Osteoblast (primary cell): Measurements from ENCODE around the gene TNP2. TPM values are rescaled to one million over a fixed set of nuclear protein-coding genes. Genes with fewer than 3 reads are reported as not detected.

ENCODE experiments used
- DNase-seq: peaks from one replicate; pipeline ENCODE4 v3.0.0; 2011; ENCODE audit warnings: low spot score, mixed read lengths; ENCODE audit not compliant: insufficient read length; ENCODE audit errors: missing footprints
- H2AFZ ChIP-seq: 2 replicates; pipeline ENCODE4 v1.6.0; 2011; ENCODE audit warnings: mild to moderate bottlenecking, low read length
- H3K27ac ChIP-seq: 2 replicates; pipeline ENCODE4 v1.5.1; 2011; ENCODE audit warnings: mild to moderate bottlenecking, low read depth, low read length, moderate library complexity
- H3K27me3 ChIP-seq: 2 replicates; pipeline ENCODE4 v1.6.0; 2012; ENCODE audit warnings: mild to moderate bottlenecking, control low read depth, inconsistent platforms, low read length, moderate library complexity; ENCODE audit not compliant: insufficient read depth
- H3K36me3 ChIP-seq: 2 replicates; pipeline ENCODE4 v1.5.1; 2011; ENCODE audit warnings: mild to moderate bottlenecking, low read length, control low read depth, moderate library complexity; ENCODE audit not compliant: insufficient read depth
- H3K4me1 ChIP-seq: 2 replicates; pipeline ENCODE4 v1.5.1; 2011; ENCODE audit warnings: mild to moderate bottlenecking, low read length, control low read depth, moderate library complexity; ENCODE audit not compliant: insufficient read depth
- H3K4me2 ChIP-seq: 2 replicates; pipeline ENCODE4 v1.6.0; 2011; ENCODE audit warnings: mild to moderate bottlenecking, low read length; ENCODE audit not compliant: insufficient read depth
- H3K4me3 ChIP-seq: fragments of 200-600 bp; sonication (generic); 3 replicates; pipeline ENCODE4 v1.5.1; 2012; ENCODE audit warnings: mild to moderate bottlenecking, low read length, inconsistent platforms; ENCODE audit not compliant: insufficient read depth
- H3K79me2 ChIP-seq: 2 replicates; pipeline ENCODE4 v1.6.0; 2012; ENCODE audit warnings: mild to moderate bottlenecking, low read length, control low read depth, inconsistent platforms; ENCODE audit not compliant: insufficient read depth
- H3K9me3 ChIP-seq: 2 replicates; pipeline ENCODE4 v1.5.1; 2011; ENCODE audit warnings: low read depth, low read length, control low read depth
- H4K20me1 ChIP-seq: 2 replicates; pipeline ENCODE4 v1.6.0; 2012; ENCODE audit warnings: mild to moderate bottlenecking, low read length, control low read depth; ENCODE audit not compliant: insufficient read depth
- CTCF ChIP-seq: IDR thresholded peaks from 2 replicates; pipeline ENCODE4 v1.5.1; 2011; ENCODE audit warnings: mild to moderate bottlenecking, low read depth, low read length, moderate library complexity; ENCODE audit errors: extremely low read depth
- total RNA-seq: library from RNA; depleted of rRNA; stranded (reverse); fragments of >200 nt; gene quantifications from 2 replicates; pipeline ENCODE4 v1.2.3, GENCODE V29; 2012

The TNP2 gene
- total RNA-seq, 1 donor = not detected

GRCh38 chr16:11254913-11255736 lies 14.0 kb downstream of the TNP2 start:
- Histone ChIP-seq H3K79me2 (no peaks in the 10 kb centered on the region), H3K4me1 (peaks cover 30% of the 10 kb centered on the region)
- DNase-seq = peak; percentile 93

GRCh38 chr16:11253995-11254912 lies 14.9 kb downstream of the TNP2 start:
- Histone ChIP-seq H3K4me3 (peak overlapping the region; percentile 92), H3K9me3 (no peaks in the 10 kb centered on the region), H3K4me2 (peak overlapping the region; percentile 79), H3K79me2 (no peaks in the 10 kb centered on the region), H3K27ac (no peak overlapping the region), H3K36me3 (no peaks in the 10 kb centered on the region), H2AFZ (no peak overlapping the region), H3K4me1 (peaks cover 28% of the 10 kb centered on the region), H4K20me1 (peaks cover 11% of the 10 kb centered on the region), H3K27me3 (no peaks in the 10 kb centered on the region)
- DNase-seq = peak; percentile 59
- TF ChIP-seq CTCF = no peak

More at GRCh38 chr16:11254913-11255736, 14.0 kb downstream of the TNP2 start:
- Histone ChIP-seq H3K9me3 (no peaks in the 10 kb centered on the region), H3K4me2 (peak overlapping the region; percentile 79), H2AFZ (no peak overlapping the region), H3K27me3 (no peaks in the 10 kb centered on the region), H3K36me3 (no peaks in the 10 kb centered on the region), H3K4me3 (peak overlapping the region; percentile 92), H3K27ac (peak overlapping the region; percentile 17), H4K20me1 (peaks cover 11% of the 10 kb centered on the region)
- TF ChIP-seq CTCF = peak; percentile 10

- Histone ChIP-seq H3K4me3 (no peak overlapping the region), H3K36me3 (no peaks in the 10 kb centered on the region), H3K79me2 (no peaks in the 10 kb centered on the region), H2AFZ (no peak overlapping the region), H3K9me3 (no peaks in the 10 kb centered on the region), H3K4me1 (peaks cover 20% of the 10 kb centered on the region), H4K20me1 (peaks cover 11% of the 10 kb centered on the region), H3K27me3 (no peaks in the 10 kb centered on the region), H3K4me2 (peak overlapping the region; percentile 79), H3K27ac (no peak overlapping the region)
- DNase-seq = peak; percentile 93
- no peak for TF ChIP-seq CTCF
Observed at GRCh38 chr16:11253009-11253994, 15.8 kb downstream of the TNP2 start.
